Coronary artery (tissue), 2 donors: Measurements from ENCODE around the gene CDKL1.

Experiments used
- DNase-seq: peaks from one replicate; pipeline ENCODE4 v3.0.0-alpha.2; 2017; ENCODE audit warnings: low spot score
- H3K27ac ChIP-seq, 2 donors: fragments of 200-600 bp; sonication (generic); one replicate each; pipeline ENCODE4 v1.5.1; 2016 to 2019
- H3K4me3 ChIP-seq: fragments of 200-600 bp; sonication (generic); 2 replicates; pipeline ENCODE4 v1.5.1; 2016; ENCODE audit warnings: mild to moderate bottlenecking, moderate library complexity
- TF ChIP-seq, protein P1 (sequence below): fragments of 200-600 bp; sonication (generic); IDR thresholded peaks from one replicate; pipeline ENCODE4 v1.5.1; 2019; ENCODE audit warnings: antibody characterized with exemption

The CDKL1 gene

DNA sequence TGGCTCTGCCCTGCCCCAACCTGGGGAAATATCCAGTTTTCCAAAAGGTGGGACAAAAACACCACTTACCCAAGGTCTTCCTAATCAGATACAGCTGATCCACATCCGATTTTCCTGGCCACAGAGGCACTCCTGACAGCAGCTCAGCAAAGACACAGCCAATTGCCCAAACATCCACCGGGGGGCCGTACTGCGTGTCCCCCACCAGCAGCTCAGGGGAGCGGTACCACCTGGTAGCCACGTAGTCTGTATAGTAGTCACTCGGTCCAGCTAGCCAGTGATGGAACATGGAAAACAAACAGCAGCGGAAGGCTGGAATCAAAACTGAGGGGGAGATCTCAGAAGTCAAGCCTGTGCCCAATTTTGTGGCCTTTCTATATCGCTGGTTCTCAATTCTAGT lies 55.7 kb downstream of the CDKL1 start:
- no peak for DNase-seq
- H3K27ac ChIP-seq: no peak overlapping the region
- no peak overlapping the region for H3K4me3 ChIP-seq
- TF ChIP-seq, protein P1, sequence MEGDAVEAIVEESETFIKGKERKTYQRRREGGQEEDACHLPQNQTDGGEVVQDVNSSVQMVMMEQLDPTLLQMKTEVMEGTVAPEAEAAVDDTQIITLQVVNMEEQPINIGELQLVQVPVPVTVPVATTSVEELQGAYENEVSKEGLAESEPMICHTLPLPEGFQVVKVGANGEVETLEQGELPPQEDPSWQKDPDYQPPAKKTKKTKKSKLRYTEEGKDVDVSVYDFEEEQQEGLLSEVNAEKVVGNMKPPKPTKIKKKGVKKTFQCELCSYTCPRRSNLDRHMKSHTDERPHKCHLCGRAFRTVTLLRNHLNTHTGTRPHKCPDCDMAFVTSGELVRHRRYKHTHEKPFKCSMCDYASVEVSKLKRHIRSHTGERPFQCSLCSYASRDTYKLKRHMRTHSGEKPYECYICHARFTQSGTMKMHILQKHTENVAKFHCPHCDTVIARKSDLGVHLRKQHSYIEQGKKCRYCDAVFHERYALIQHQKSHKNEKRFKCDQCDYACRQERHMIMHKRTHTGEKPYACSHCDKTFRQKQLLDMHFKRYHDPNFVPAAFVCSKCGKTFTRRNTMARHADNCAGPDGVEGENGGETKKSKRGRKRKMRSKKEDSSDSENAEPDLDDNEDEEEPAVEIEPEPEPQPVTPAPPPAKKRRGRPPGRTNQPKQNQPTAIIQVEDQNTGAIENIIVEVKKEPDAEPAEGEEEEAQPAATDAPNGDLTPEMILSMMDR: no peak

DNA sequence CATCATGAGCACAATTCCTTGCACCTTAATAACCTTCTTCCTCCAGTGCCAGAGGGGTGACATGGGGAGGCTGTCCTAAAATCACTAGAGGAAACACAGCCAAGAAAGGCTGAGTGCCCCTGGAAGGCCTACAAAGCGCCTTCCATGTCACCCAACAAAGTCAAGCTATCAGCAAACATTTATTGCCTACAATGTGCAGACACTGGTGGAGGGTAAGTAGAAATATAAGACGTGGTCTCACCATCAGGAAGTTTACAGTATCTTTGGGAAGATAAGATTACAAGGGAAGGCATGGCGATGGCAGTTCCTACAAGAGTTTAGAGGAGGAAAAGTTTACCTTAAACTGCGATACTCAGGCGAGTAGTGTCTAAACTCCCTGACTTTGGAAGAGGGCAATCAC lies 56.6 kb downstream of the CDKL1 start:
- no peak for DNase-seq

DNA sequence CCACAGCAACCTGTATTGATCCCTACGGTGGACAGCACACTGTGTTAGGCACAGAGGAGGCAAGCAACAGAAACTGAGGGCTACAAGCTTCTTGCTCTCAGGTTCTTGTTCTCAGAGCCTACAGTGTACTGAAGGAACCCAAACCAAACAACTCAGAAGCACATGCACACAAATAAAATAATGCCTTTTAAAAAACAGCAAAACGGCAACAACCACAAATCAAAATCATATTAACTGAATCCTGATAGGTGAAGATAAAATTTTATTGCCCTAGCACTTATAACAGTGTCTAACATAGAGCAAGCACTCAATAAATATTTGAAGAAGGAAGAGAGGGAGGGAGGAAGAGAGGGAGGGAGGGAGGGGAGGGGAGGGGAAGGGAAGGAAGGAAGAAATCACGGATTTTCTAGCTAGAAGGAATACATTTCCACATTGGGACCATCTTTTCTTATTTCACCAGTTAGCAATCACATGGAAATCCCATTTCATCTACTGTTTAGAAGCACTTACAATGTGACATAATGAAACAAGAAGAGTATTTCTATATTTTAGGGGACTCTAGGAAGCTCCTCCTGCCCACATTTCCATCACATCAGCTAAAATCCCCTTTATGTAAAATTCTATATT lies 57.4 kb downstream of the CDKL1 start:
- TF ChIP-seq, protein P1: no peak
- H3K4me3 ChIP-seq: no peak overlapping the region
- DNase-seq: no peak
- no peak overlapping the region for H3K27ac ChIP-seq

More for the DNA sequence above, 56.6 kb downstream of the CDKL1 start:
- TF ChIP-seq, protein P1: no peak
- Histone ChIP-seq H3K27ac (no peak overlapping the region), H3K4me3 (no peak overlapping the region)

DNA sequence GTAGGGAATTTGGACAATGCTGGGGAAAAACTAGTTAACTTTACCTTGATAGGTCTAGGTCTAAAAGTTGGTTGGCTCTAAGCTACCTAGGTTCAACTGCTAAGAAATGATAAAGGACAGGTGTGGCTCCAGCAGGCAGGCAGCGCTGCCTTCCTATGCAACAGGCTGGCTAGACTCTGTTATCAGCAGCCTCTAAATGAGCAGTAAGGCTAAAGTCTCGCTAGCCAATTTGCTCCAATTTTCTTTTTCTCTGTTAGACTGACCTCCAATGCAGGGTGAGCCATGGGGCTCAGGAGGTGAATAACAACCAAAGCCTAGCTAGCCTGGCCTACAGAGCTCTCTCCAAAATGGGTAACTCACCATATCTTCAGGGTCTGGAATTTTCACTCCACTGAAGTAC lies 58.1 kb downstream of the CDKL1 start:
- no peak for DNase-seq
- Histone ChIP-seq H3K27ac (no peak overlapping the region), H3K4me3 (no peak overlapping the region)
- TF ChIP-seq, protein P1: no peak

DNA sequence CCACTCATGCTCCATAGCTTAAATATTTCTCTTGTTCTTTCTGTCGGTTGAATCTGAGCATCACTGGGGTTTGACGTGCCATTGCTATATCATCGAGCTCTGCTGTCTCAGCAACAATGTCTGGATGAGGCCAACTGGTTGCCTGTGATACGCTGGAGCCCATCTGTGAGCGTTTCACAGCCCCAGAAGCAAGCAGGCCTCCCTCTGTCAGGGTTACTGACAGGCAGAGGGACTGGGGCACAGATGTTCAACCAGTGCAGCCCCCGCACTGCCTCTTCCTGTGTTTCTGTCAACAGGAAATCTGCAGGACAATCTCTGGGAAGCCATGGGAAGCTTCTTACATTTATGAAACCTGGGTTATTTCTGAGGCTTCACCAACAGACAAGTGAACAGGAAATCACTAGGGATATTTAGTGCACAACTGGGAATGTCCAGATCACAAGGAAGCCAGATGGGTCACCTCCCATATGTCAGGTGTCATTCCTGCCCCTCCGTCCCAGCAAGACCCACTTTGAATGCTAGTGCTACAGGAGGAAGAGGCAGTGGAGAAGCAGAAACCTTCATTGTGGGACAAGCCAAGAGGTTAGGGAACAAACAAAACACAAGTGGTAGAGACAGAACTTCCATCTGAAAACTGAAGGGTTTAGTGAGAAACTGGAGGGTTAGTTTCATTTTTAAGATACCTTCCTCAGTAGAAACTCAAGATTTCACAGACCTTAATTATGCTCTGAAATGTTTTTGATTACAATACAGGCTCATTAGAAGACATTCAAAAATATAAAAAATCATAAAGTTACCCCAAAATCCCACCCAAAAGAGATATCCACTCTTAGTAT lies 60.5 kb downstream of the CDKL1 start:
- no peak for DNase-seq
- Histone ChIP-seq H3K4me3 (peak overlapping the region; percentile 25), H3K27ac (peak overlapping the region; percentile 20 to 46)
- TF ChIP-seq, protein P1: no peak

DNA sequence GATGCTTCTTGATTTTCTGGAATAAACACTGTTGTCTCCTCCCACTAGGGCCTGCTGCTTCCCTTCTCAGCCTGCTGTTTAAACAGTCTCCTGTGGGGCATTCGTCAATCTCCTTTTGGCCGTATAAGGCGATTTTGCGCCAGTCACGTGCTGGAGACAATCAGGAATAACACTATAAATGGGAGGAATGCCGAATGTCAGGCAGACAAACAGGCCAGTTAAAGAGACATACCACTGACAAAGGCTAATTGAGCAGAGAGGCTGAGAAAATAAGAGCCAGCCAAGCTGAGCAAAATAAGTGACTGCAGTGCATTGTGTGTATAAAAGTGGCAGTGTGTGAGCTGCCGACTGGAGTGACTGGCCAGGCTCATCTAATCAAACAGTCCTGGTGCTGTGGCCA lies 61.3 kb downstream of the CDKL1 start:
- TF ChIP-seq, protein P1: no peak
- DNase-seq: no peak
- no peak overlapping the region for H3K4me3 ChIP-seq
- peak overlapping the region; percentile 20 to 46 for H3K27ac ChIP-seq

DNA sequence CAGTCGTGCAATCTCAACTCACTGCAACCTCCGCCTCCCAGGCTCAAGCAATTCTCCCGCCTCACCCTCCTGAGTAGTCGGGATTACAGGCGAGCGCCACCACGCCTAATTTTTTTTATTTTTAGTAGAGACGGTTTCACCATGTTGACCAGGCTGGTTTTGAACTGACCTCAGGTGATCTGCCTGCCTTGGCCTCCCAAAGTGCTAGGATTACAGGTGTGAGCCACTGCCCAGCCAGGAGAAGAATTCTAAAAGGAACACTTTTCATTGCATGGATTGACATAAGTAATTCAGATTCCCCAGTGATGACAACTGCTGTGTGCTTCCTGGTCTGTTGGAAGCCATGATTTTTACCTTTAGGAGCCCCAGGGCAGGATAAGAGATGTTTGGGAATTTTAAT lies 62.5 kb downstream of the CDKL1 start:
- H3K4me3 ChIP-seq: no peak overlapping the region
- TF ChIP-seq, protein P1: no peak
- H3K27ac ChIP-seq: no peak overlapping the region
- DNase-seq: no peak
